ENCODE measurements around the gene PPP1CA.

The PPP1CA gene

GRCh38 chr11:67401495-67402191 lies at the start of gene PPP1CA:
PPP1CA (minus strand) TSS chr11:67401858; CDS start chr11:67401782, 76 bp downstream.
- peak; percentile 70 to 85 for DNase-seq

- DNase-seq, result no peak
Observed at GRCh38 chr11:67450796-67451657, 49.4 kb upstream of the PPP1CA start.

GRCh38 chr11:67449116-67449844 lies 47.6 kb upstream of the PPP1CA start:
- DNase-seq, result no peak

GRCh38 chr11:67448220-67448609 lies 46.6 kb upstream of the PPP1CA start:
- no peak for DNase-seq

GRCh38 chr11:67445515-67445914 lies 43.9 kb upstream of the PPP1CA start:
- no peak for DNase-seq

GRCh38 chr11:67442504-67443404 lies 41.1 kb upstream of the PPP1CA start:
- DNase-seq, result no peak

GRCh38 chr11:67441731-67442351 lies 40.2 kb upstream of the PPP1CA start:
- no peak for DNase-seq

GRCh38 chr11:67441098-67441563 lies 39.5 kb upstream of the PPP1CA start:
- DNase-seq, result no peak

GRCh38 chr11:67440229-67441097 lies 38.8 kb upstream of the PPP1CA start:
- DNase-seq, result no peak

- DNase-seq, result peak in 1 of 2 experiments; percentile 73
Observed at GRCh38 chr11:67439321-67440228, 37.9 kb upstream of the PPP1CA start.

- no peak for DNase-seq
Observed at GRCh38 chr11:67438158-67438902, 36.7 kb upstream of the PPP1CA start.

- DNase-seq, result no peak
Observed at GRCh38 chr11:67437809-67438157, 36.1 kb upstream of the PPP1CA start.

- no peak for DNase-seq
Observed at GRCh38 chr11:67437082-67437808, 35.6 kb upstream of the PPP1CA start, which contains the start of gene PTPRCAP. PTPRCAP (minus strand) TSS chr11:67437682; CDS start chr11:67437619, 63 bp downstream.

GRCh38 chr11:67436459-67437081 lies 34.9 kb upstream of the PPP1CA start:
- DNase-seq, result no peak

- no peak for DNase-seq
Observed at GRCh38 chr11:67435727-67436458, 34.2 kb upstream of the PPP1CA start.

- DNase-seq, result no peak
Observed at GRCh38 chr11:67435031-67435726, 33.5 kb upstream of the PPP1CA start.
